ENCODE results near the gene FBXW12. TPM values are rescaled to one million over a fixed set of nuclear protein-coding genes. Genes with fewer than 3 reads are reported as not detected.

Gene FBXW12
- polyA plus RNA-seq, 1 of the 3 experiments (the other 2 are of a cell fraction), result 0.07 TPM

DNA sequence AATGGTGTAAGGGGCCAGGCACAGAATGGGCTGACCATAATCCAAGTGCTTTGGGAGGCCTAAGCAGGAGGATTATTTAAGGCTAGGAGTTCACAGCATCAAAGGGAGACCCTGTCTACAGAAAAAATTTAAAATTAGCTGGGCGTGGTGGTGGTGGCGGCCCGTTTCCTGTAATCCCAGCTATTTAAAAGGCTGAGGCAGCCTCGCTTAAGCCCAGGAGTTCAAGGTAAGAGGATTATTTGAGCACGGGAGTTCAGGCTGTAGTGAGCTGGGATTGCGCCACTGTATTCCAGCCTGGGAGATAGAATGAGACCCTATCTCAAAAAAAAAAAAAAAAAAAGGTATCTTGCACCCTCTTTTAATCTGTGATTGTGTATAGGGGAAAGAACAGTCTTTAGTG lies 69.9 kb downstream of the FBXW12 start:
- Histone ChIP-seq H2AFZ (ENCODE audit: low read depth) (no peak overlapping the region), H3K9me2 (no peaks in the 10 kb centered on the region), H3K9ac (peak overlapping the region; percentile 86; the same call in 1 of the 2 replicates), H3K4me3 (ENCODE audit: low read depth in 2 of 2, low read length in 1 of 2) (peak overlapping the region; percentile 79 to 86; a peak in 2 of 4 replicates), H3K27me3 (ENCODE audit: insufficient read depth) (no peaks in the 10 kb centered on the region), H3K79me2 (ENCODE audit: insufficient read depth) (peaks cover 59% of the 10 kb centered on the region), H3K4me2 (peak overlapping the region; percentile 85), H3F3A (replicated peaks; ENCODE audit: insufficient read depth) (peaks cover 32% of the 10 kb centered on the region), H3K4me1 (ENCODE audit: control insufficient read depth in 1 of 2, insufficient read depth in 2 of 2, low read depth in 1 of 2, low read length in 1 of 2) (peaks cover 8 to 24% of the 10 kb centered on the region in 2 experiments), H3K27ac (ENCODE audit: low read depth in 2 of 2, low read length in 1 of 2) (no peak overlapping the region; a peak in 1 of 4 replicates), H4K20me1 (ENCODE audit: insufficient read depth) (peaks cover 9% of the 10 kb centered on the region), H3K36me3 (replicated peaks in 1 of 2; ENCODE audit: control insufficient read depth in 1 of 2, insufficient read depth in 2 of 2, low read length in 1 of 2) (peaks cover 21 to 27% of the 10 kb centered on the region in 2 experiments), H3K9me3 (no peaks in the 10 kb centered on the region)
- DNase-seq, result no peak
- CTCF ChIA-PET, result interaction anchor here (0.6 to 3.4 kb wide), 3 partner anchors 107 to 247 kb away, joined by 3 to 18 read pairs (median 13); no protein-coding TSS in a partner anchor
- TF ChIP-seq ELF1 (IDR thresholded peaks at IDR 0.05), result no peak
- no peak for TF ChIP-seq YY1 (IDR thresholded peaks at IDR 0.05; ENCODE audit: low read depth)
- no peak for TF ChIP-seq GABPA (IDR thresholded peaks at IDR 0.05; ENCODE audit: low read depth)
- no peak for TF ChIP-seq FOSL2 (IDR thresholded peaks at IDR 0.05; ENCODE audit: borderline replicate concordance, low read depth)
- TF ChIP-seq POLR2AphosphoS5 (IDR thresholded peaks at IDR 0.05; ENCODE audit: low read depth, low read length), result no peak
- TF ChIP-seq TCF12 (IDR thresholded peaks at IDR 0.05), result no peak
- WGBS (ENCODE audit: low lambda C conversion rate), result 94% methylated on average over 6 of the region's 6 CpGs
- POLR2A ChIA-PET, result interaction anchor here (0.7 kb wide), 1 partner anchor 1749 kb away, joined by 3 read pairs; the partner anchor contains the start of gene GNAT1

Small RNA genes lying within 50 kb of the gene (small RNA-seq; reads per million reads assigned to genes)
- gene RN7SL321P, result 0 reads per million in 7 experiments

Other genes starting within 250 kb of the FBXW12 start
- gene CDC25A, start 183.8 kb upstream of the FBXW12 start, polyA plus RNA-seq (2012; rRNA removed), result 3.3 and 3.8 TPM in 2 replicates
- gene CAMP, start 148.7 kb upstream of the FBXW12 start, polyA plus RNA-seq (2012; rRNA removed), result not detected in 2 replicates
- 4.4 and 8.0 TPM in 2 replicates for gene ZNF589, start 131.1 kb upstream of the FBXW12 start, polyA plus RNA-seq (2012; rRNA removed)
- gene NME6, start 70.9 kb upstream of the FBXW12 start, polyA plus RNA-seq (2012; rRNA removed), result 16.4 and 21.1 TPM in 2 replicates
- not detected in 2 replicates for gene SPINK8, start 38.6 kb upstream of the FBXW12 start, polyA plus RNA-seq (2012; rRNA removed)
- gene PLXNB1, start 57.9 kb downstream of the FBXW12 start, polyA plus RNA-seq (2012; rRNA removed), result 38.0 and 39.8 TPM in 2 replicates
- gene CCDC51, start 67.9 kb downstream of the FBXW12 start, polyA plus RNA-seq (2012; rRNA removed), result 24.2 and 29.6 TPM in 2 replicates
- gene TMA7, start 68.0 kb downstream of the FBXW12 start, polyA plus RNA-seq (2012; rRNA removed), result 393 and 438 TPM in 2 replicates
- 5.6 and 6.5 TPM in 2 replicates for gene ATRIP, start 74.5 kb downstream of the FBXW12 start, polyA plus RNA-seq (2012; rRNA removed)
- 141 and 194 TPM in 2 replicates for gene SHISA5, start 132.0 kb downstream of the FBXW12 start, polyA plus RNA-seq (2012; rRNA removed)
- gene PFKFB4, start 184.6 kb downstream of the FBXW12 start, polyA plus RNA-seq (2012; rRNA removed), result 5.7 and 6.7 TPM in 2 replicates
- 0.50 and 0.69 TPM in 2 replicates for gene UCN2, start 191.6 kb downstream of the FBXW12 start, polyA plus RNA-seq (2012; rRNA removed)
- 7.1 and 10.8 TPM in 2 replicates for gene COL7A1, start 223.1 kb downstream of the FBXW12 start, polyA plus RNA-seq (2012; rRNA removed)
- gene UQCRC1, start 237.4 kb downstream of the FBXW12 start, polyA plus RNA-seq (2012; rRNA removed), result 284 and 317 TPM in 2 replicates
- gene TMEM89, start 249.6 kb downstream of the FBXW12 start, polyA plus RNA-seq (2012; rRNA removed), result not detected in 2 replicates

Data from SK-N-SH (cell line).